GM12872 (cell line): ENCODE data around the gene LPAR1.

Experiments
- TF ChIP-seq, protein P1 (sequence below): IDR thresholded peaks from 3 replicates; pipeline ENCODE4 v1.5.1; 2011; ENCODE audit warnings: low read depth, mild to moderate bottlenecking, low read length, moderate library complexity; ENCODE audit not compliant: insufficient read depth

LPAR1 gene, protein sequence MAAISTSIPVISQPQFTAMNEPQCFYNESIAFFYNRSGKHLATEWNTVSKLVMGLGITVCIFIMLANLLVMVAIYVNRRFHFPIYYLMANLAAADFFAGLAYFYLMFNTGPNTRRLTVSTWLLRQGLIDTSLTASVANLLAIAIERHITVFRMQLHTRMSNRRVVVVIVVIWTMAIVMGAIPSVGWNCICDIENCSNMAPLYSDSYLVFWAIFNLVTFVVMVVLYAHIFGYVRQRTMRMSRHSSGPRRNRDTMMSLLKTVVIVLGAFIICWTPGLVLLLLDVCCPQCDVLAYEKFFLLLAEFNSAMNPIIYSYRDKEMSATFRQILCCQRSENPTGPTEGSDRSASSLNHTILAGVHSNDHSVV

DNA sequence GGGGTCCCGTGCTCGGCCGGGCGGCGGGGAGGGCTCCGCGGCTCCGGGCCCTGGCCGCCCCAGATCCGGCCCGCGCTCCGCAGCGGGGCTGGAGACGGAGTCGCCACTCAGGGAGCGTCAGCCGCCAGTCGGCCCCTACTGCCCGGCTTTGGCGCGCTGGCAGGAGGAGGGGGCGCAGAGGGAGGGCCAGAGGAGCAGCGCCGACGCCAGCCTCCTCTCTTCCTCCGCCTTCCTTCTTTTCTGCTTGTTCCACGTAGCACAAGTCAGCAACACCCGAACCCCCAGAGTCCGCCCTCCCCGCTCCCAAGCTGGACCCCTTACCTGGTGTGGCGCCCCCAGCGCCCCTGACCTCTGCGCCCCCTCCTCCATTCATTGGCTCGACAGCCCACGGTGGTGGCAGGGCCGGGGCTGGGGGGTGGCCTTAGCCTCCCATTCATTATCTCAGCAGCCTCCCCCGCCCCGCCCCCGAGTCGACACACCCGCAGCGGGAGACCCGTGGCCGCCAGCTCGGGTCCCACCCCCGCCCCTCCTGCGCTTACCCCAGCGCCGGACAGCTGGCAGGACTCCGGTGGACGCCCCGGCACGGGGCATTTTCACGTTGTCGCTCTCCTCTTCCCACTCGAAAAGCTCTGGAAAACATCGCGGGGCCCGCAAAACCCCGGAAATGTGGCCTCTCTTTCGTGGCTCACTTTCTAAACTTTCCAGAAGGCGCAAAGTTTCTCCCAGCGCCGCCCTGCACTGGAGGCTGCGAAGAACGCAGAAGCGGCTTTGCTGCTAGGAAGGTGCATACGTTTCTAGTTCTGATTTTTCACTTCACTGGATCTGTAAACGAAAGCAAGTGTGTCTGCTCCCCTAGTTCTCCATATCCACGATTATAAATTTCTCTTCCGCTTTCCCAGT, at the start of gene LPAR1:
Gene LPAR1, minus strand, starts transcription at position 140 of the 900 bp plus-strand sequence. CDS start 66,353 bp downstream, outside the sequence.
- TF ChIP-seq, protein P1, sequence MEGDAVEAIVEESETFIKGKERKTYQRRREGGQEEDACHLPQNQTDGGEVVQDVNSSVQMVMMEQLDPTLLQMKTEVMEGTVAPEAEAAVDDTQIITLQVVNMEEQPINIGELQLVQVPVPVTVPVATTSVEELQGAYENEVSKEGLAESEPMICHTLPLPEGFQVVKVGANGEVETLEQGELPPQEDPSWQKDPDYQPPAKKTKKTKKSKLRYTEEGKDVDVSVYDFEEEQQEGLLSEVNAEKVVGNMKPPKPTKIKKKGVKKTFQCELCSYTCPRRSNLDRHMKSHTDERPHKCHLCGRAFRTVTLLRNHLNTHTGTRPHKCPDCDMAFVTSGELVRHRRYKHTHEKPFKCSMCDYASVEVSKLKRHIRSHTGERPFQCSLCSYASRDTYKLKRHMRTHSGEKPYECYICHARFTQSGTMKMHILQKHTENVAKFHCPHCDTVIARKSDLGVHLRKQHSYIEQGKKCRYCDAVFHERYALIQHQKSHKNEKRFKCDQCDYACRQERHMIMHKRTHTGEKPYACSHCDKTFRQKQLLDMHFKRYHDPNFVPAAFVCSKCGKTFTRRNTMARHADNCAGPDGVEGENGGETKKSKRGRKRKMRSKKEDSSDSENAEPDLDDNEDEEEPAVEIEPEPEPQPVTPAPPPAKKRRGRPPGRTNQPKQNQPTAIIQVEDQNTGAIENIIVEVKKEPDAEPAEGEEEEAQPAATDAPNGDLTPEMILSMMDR: no peak

DNA sequence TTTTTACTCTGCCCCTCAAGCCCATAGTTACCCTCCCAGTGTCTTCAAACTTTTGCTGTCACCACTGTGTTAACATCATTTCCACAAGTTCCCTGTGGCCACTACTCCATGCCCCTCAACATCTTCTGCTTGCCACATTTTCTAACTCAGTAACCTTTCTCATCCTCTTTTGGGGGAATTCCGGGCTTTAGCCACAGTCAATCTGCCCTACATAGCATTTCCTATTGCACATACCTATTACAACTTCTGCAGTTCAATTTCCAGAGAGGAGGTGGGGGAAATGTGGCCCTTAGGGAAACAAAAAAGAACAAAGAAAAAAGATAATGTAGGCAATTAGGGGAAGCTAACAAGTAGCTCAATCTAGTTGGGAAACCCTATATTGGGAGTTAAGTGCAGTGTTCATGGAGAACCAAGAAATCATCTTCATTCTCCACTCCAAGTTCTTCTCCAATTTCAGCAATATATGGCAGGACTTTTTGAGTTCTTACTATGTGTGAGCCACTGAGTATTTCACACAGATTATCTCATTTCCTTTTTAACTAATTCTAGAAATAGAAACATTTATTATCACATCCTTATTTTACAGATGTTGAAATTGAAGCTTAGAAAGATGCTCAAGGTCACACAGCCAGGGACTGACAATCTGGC, 40.2 kb upstream of the LPAR1 start:
- TF ChIP-seq, protein P1: no peak

DNA sequence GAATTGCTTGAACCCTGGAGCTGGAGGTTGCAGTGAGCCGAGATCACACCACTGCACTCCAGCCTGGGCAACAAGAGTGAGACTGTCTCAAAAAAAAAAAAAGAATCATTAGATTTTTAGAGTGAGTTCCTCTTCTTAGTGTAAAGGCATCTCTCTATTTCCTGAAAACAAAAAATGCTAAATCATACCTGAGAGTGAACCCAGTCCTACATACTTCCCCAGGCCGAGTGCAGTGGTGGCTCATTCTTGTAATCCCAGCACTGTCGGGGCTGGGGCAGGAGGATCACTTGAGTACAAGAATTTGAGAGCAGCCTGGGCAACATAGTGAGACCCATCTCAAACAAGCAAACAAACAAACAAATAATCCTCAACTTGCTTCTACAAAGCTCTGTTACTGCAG, 38.2 kb upstream of the LPAR1 start:
- TF ChIP-seq, protein P1: no peak

DNA sequence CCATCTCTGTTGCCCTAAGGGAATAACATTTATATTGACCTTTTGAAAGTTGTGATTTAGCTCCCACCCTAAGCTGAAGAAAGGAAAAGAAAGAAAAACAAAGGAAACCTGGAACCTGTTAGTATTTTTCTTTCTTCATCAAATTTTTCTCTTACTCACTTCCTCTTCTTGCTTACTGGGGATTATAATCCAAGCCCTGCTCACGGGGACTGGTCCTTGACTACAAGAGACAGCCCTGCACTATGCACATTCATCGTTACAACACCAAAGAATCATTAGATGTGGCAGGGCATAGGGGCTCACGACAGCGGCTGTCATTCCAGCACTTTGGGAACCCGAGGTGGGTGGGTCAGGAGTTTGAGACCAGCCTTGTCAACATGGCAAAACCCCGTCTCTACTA, 37.8 kb upstream of the LPAR1 start:
- TF ChIP-seq, protein P1: no peak

GRCh38 chr9:111074395-111074794, 36.1 kb upstream of the LPAR1 start:
- TF ChIP-seq, protein P1: no peak

GRCh38 chr9:111069183-111069582, 30.9 kb upstream of the LPAR1 start:
- TF ChIP-seq, protein P1: no peak

DNA sequence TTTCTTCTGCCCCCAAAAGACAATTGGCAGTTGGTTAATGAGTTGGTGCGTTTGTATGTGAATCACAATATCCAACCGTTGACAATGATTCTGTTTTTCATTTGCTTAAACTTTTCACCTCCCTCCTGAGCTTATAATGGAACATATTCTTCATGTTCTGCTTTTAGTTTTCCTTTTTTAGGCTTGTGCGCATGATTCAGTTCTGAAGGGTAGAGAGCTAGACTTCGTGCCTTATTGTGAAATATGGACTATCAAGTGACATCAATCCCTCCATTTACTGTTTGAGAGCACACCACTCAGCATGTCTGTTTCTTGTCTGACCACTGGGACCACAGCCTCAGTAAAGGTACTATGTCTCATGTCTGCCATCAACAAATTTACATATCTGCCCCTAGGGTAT, 30.5 kb upstream of the LPAR1 start:
- TF ChIP-seq, protein P1: no peak
